ENCODE results near the gene PRR7. TPM values are rescaled to one million over a fixed set of nuclear protein-coding genes. Genes with fewer than 3 reads are reported as not detected.

The PRR7 gene
- total and polyA plus RNA-seq, 2 of the 13 experiments (the other 11 are each of a cell fraction or from before 2014, with no cell fraction given), result 4.8 to 5.0 TPM

GRCh38 chr5:177455036-177455660 lies 8.5 kb downstream of the PRR7 start (continued):
- TF ChIP-seq ZMYM3 (CRISPR knock-in tag; IDR thresholded peaks at IDR 0.05) (no peak), ZNF121 (CRISPR knock-in tag; IDR thresholded peaks at IDR 0.05) (peak; percentile 53; the same call in 1 of the 2 replicates), TSC22D2 (CRISPR knock-in tag; IDR thresholded peaks at IDR 0.05; ENCODE audit: borderline replicate concordance) (no peak), NRL (CRISPR knock-in tag; IDR thresholded peaks at IDR 0.05; ENCODE audit: borderline replicate concordance) (no peak), KDM5B (CRISPR knock-in tag; IDR thresholded peaks at IDR 0.05; ENCODE audit: borderline replicate concordance) (peak; percentile 87), ZNF350 (CRISPR knock-in tag; IDR thresholded peaks at IDR 0.05; ENCODE audit: borderline replicate concordance, low read depth) (peak; percentile 37; the same call in 1 of the 2 replicates), HOXA9 (CRISPR knock-in tag; IDR thresholded peaks at IDR 0.05; ENCODE audit: borderline replicate concordance) (peak; percentile 78; the same call in 1 of the 2 replicates), ZFP37 (CRISPR knock-in tag; IDR thresholded peaks at IDR 0.05; ENCODE audit: borderline replicate concordance) (no peak), TIGD3 (CRISPR knock-in tag; IDR thresholded peaks at IDR 0.05; ENCODE audit: borderline replicate concordance) (peak; percentile 59; the same call in 1 of the 2 replicates), CCDC6 (CRISPR knock-in tag; IDR thresholded peaks at IDR 0.05) (peak; percentile 91), IRX3 (CRISPR knock-in tag; IDR thresholded peaks at IDR 0.05; ENCODE audit: borderline replicate concordance, low read depth) (peak; percentile 67; the same call in 1 of the 2 replicates), MYC (CRISPR knock-in tag; IDR thresholded peaks at IDR 0.05; ENCODE audit: borderline replicate concordance) (peak; percentile 89), USF2 (IDR thresholded peaks at IDR 0.05; ENCODE audit: low read depth, low read length) (peak; percentile 16; the same call in 1 of the 2 replicates), USF2 (CRISPR knock-in tag; IDR thresholded peaks at IDR 0.05; ENCODE audit: borderline replicate concordance) (no peak), ZNF468 (CRISPR knock-in tag; IDR thresholded peaks at IDR 0.05) (no peak; the same call in 1 of the 2 replicates), GTF3A (CRISPR knock-in tag; conservative IDR thresholded peaks at IDR 0.05) (peak; percentile 67; the same call in 1 of the 2 replicates), ZFP36L1 (CRISPR knock-in tag; IDR thresholded peaks at IDR 0.05) (0 out of 2 replicates have a peak, but pooled peaks have one; percentile 20), SP1 (IDR thresholded peaks at IDR 0.05) (no peak), SP1 (CRISPR knock-in tag; IDR thresholded peaks at IDR 0.05) (peak; percentile 89), GMEB1 (CRISPR knock-in tag; IDR thresholded peaks at IDR 0.05; ENCODE audit: borderline replicate concordance) (peak; percentile 63; the same call in 1 of the 2 replicates), ZNF564 (CRISPR knock-in tag; IDR thresholded peaks at IDR 0.05) (peak; percentile 78), KDM4B (CRISPR knock-in tag; IDR thresholded peaks at IDR 0.05) (0 out of 2 replicates have a peak, but pooled peaks have one; percentile 67), YEATS4 (CRISPR knock-in tag; IDR thresholded peaks at IDR 0.05; ENCODE audit: borderline replicate concordance) (peak; percentile 76), ZNF547 (CRISPR knock-in tag; IDR thresholded peaks at IDR 0.05) (peak; percentile 90; the same call in 1 of the 2 replicates), ZMAT3 (CRISPR knock-in tag; conservative IDR thresholded peaks at IDR 0.05) (0 out of 2 replicates have a peak, but pooled peaks have one; percentile 31), MIER2 (CRISPR knock-in tag; IDR thresholded peaks at IDR 0.05) (no peak)

All from HepG2 (cell line).